Activated naive CD4-positive, alpha-beta T cell treated with anti-CD3 and anti-CD28 coated beads, Interleukin-2, amount 50 U/mL, for 72 hours (primary cell): Measurements from ENCODE around the gene OR6N2. TPM values are rescaled to one million over a fixed set of nuclear protein-coding genes. Genes with fewer than 3 reads are reported as not detected.
A peak's percentile ranks its signal among the peaks of the same experiment; 100 is the strongest.

Experiments
- ATAC-seq, 2 donors: fragments of 150-1000 bp; cut with Tn5 transposase; 2 replicates each; pipeline ENCODE4 v1.10.0; 2021; ENCODE audit warnings: mild to moderate bottlenecking in 2 of 2, moderate library complexity in 2 of 2
- DNase-seq, 2 donors: peaks; one replicate each; pipeline ENCODE4 v3.0.0; 2021 to 2022; ENCODE audit warnings: low spot score in 2 of 2
- H3K27ac Mint-ChIP-seq, 2 donors: one replicate each; pipeline ENCODE4 v1.8.0; 2022; ENCODE audit warnings: mild to moderate bottlenecking in 2 of 2, mixed read lengths in 2 of 2
- H3K36me3 Mint-ChIP-seq, 2 donors: one replicate each; pipeline ENCODE4 v1.8.0; 2022; ENCODE audit warnings: mixed read lengths in 2 of 2
- H3K9me3 Mint-ChIP-seq, 2 donors: one replicate each; pipeline ENCODE4 v1.8.0; 2022; ENCODE audit warnings: mixed read lengths in 2 of 2
- total RNA-seq, 2 donors: library from RNA; stranded (reverse); gene quantifications; one replicate each; pipeline ENCODE4 v1.2.3, GENCODE V29; 2022

Gene OR6N2
- total RNA-seq, 2 donors from 2014 or later = not detected

GRCh38 chr1:158798531-158798930, 17.5 kb upstream of the OR6N2 start:
- ATAC-seq (no peak), DNase-seq (no peak)
- no peak overlapping the region for H3K27ac Mint-ChIP-seq
- no peaks in the 10 kb centered on the region for H3K9me3 Mint-ChIP-seq
- H3K36me3 Mint-ChIP-seq = no peaks in the 10 kb centered on the region

GRCh38 chr1:158794247-158794646, 13.2 kb upstream of the OR6N2 start:
- H3K27ac Mint-ChIP-seq = no peak overlapping the region

GRCh38 chr1:158793604-158794003, 12.6 kb upstream of the OR6N2 start:
- ATAC-seq = peak in 1 of 2 donors; percentile 53
- Mint-ChIP-seq H3K27ac (no peak overlapping the region), H3K36me3 (no peaks in the 10 kb centered on the region), H3K9me3 (no peaks in the 10 kb centered on the region)
- peak in 1 of 2 donors; percentile 14 for DNase-seq

More at GRCh38 chr1:158794247-158794646, 13.2 kb upstream of the OR6N2 start:
- DNase-seq = no peak
- Mint-ChIP-seq H3K36me3 (no peaks in the 10 kb centered on the region), H3K9me3 (no peaks in the 10 kb centered on the region)
- ATAC-seq = no peak

- Mint-ChIP-seq H3K27ac (no peak within 1 kb of the TSS), H3K9me3 (no peaks in the 10 kb centered on the region), H3K36me3 (no peaks in the 10 kb centered on the region)
- no peak for ATAC-seq
- DNase-seq = no peak
Observed at GRCh38 chr1:158771950-158772866, 8.8 kb downstream of the OR6N2 start, which contains the start of gene OR6N1. TSS of gene OR6N1 (minus strand) at chr1:158772195. CDS start at chr1:158766682, 5,513 bp downstream.

- DNase-seq = no peak
- H3K36me3 Mint-ChIP-seq = no peaks in the 10 kb centered on the region
- no peaks in the 10 kb centered on the region for H3K9me3 Mint-ChIP-seq
- ATAC-seq = no peak
- H3K27ac Mint-ChIP-seq = no peak within 1 kb of the TSS
Observed at GRCh38 chr1:158754420-158754819, 26.6 kb downstream of the OR6N2 start, which contains the start of gene OR6K6. TSS of gene OR6K6 (plus strand) at chr1:158754720. CDS start at chr1:158754888, 168 bp downstream.

- no peaks in the 10 kb centered on the region for H3K36me3 Mint-ChIP-seq
- ATAC-seq = no peak
- H3K9me3 Mint-ChIP-seq = no peaks in the 10 kb centered on the region
- no peak overlapping the region for H3K27ac Mint-ChIP-seq
- DNase-seq = no peak
Observed at GRCh38 chr1:158752155-158752712, 28.8 kb downstream of the OR6N2 start.

GRCh38 chr1:158735848-158736247, 45.2 kb downstream of the OR6N2 start:
- DNase-seq (no peak), ATAC-seq (no peak)
- no peaks in the 10 kb centered on the region for H3K9me3 Mint-ChIP-seq
- H3K36me3 Mint-ChIP-seq = no peaks in the 10 kb centered on the region
- H3K27ac Mint-ChIP-seq = no peak overlapping the region

GRCh38 chr1:158732524-158732923, 48.5 kb downstream of the OR6N2 start:
- ATAC-seq = no peak
- Mint-ChIP-seq H3K27ac (no peak overlapping the region), H3K36me3 (no peaks in the 10 kb centered on the region), H3K9me3 (no peaks in the 10 kb centered on the region)
- no peak for DNase-seq

GRCh38 chr1:158731707-158732106, 49.3 kb downstream of the OR6N2 start:
- DNase-seq (no peak), ATAC-seq (no peak)
- no peaks in the 10 kb centered on the region for H3K36me3 Mint-ChIP-seq
- no peaks in the 10 kb centered on the region for H3K9me3 Mint-ChIP-seq
- no peak overlapping the region for H3K27ac Mint-ChIP-seq

- DNase-seq = no peak
- no peaks in the 10 kb centered on the region for H3K36me3 Mint-ChIP-seq
- H3K9me3 Mint-ChIP-seq = no peaks in the 10 kb centered on the region
- ATAC-seq = no peak
- H3K27ac Mint-ChIP-seq = no peak overlapping the region
Observed at GRCh38 chr1:158730453-158730852, 50.6 kb downstream of the OR6N2 start.

- Mint-ChIP-seq H3K36me3 (no peaks in the 10 kb centered on the region), H3K27ac (no peak overlapping the region), H3K9me3 (no peaks in the 10 kb centered on the region)
- ATAC-seq (no peak), DNase-seq (no peak)
Observed at GRCh38 chr1:158728510-158729225, 52.3 kb downstream of the OR6N2 start.

GRCh38 chr1:158724442-158724841, 56.6 kb downstream of the OR6N2 start:
- Mint-ChIP-seq H3K27ac (no peak overlapping the region), H3K36me3 (no peaks in the 10 kb centered on the region), H3K9me3 (no peaks in the 10 kb centered on the region)
- DNase-seq = no peak
- ATAC-seq = no peak

Other genes with a start within 250 kb of the OR6N2 start
- gene OR6Y1, start 226.8 kb downstream of the OR6N2 start, total RNA-seq = not detected
- gene OR6P1, start 210.6 kb downstream of the OR6N2 start, total RNA-seq = not detected
- gene OR10X1, start 201.3 kb downstream of the OR6N2 start, total RNA-seq = not detected
- not detected for gene OR10Z1, start 175.9 kb downstream of the OR6N2 start, total RNA-seq
- under 1 TPM in 1 of 2 donors, not detected in 1; 0.41 TPM for gene SPTA1, start 94.5 kb downstream of the OR6N2 start, total RNA-seq
- gene OR6K2, start 80.6 kb downstream of the OR6N2 start, total RNA-seq = not detected
- not detected for gene OR6K3, start 60.5 kb downstream of the OR6N2 start, total RNA-seq
- gene OR6K6, start 26.5 kb downstream of the OR6N2 start, total RNA-seq = not detected
- gene OR6N1, start 9.0 kb downstream of the OR6N2 start, total RNA-seq = not detected
- gene MNDA, start 50.1 kb upstream of the OR6N2 start, total RNA-seq = not detected
- 1 to 10 TPM; 5.7 to 6.7 TPM for gene PYHIN1, start 150.3 kb upstream of the OR6N2 start, total RNA-seq
- 100 to 1,000 TPM; 226 to 314 TPM for gene IFI16, start 228.7 kb upstream of the OR6N2 start, total RNA-seq